Measurements from ENCODE around the gene S100A8.

Gene S100A8

DNA sequence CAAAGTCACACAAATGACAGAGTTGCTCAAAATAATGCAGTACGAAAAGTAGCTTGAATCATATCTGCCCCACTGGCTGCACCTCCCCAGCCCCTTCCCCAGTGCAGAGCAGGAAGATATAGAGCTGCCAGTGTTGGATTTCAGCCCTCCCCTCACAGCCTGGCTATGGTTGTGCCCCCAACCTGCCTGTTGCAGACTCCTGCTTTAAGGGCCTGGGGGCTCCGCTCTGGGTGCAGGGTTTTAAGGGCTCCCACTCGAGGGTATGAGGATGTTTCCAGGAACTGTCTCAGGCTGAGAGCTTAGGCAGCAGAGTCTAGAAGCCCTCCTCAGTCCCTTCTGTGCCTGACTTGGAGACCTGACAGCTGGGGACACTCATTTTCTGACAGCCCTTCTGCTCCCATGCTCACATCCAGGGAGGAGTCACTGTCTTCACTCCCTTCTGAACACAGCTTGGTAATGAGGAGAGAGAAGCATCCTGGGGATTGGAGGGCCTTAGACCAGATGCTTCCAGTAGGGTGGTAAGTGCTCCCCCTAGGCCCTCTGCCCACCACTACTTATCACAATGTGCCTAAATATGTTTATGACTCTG is 28.6 kb downstream of the S100A8 start:
- DNase-seq (ENCODE audit: low read depth in 2 of 2, low spot score in 1 of 2) = no peak

DNA sequence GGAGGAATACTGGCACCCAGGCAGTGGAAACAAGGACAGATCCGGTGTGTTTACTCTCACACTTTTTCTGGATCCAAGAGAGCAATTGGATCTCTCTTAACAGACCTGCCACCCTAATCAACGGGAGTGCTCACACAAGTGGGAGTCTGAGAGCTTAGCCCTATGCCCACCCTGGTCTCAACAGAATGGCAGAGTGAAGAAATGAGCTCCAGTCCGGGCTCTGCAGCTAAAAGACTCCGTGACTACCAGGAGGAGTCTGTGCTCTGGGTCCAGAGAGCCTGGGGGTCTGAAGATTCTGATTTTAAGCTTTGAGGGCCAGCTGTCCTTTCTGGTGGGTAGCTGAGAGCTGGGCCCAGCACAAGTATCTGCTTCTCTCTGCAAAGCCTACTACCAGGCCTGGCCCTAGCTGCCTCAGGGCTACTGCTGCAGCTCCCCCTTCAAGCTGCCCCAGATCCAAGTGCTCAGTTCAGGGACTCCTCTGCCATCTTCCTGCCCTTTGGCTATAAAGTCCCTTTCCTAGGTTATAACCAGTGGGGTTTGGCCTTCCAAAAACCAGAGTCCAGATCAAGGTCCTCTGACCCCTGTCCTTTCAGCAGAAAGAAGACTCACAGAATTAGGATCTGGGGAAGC is 29.3 kb downstream of the S100A8 start:
- DNase-seq (ENCODE audit: low read depth in 2 of 2, low spot score in 1 of 2) = no peak

DNA sequence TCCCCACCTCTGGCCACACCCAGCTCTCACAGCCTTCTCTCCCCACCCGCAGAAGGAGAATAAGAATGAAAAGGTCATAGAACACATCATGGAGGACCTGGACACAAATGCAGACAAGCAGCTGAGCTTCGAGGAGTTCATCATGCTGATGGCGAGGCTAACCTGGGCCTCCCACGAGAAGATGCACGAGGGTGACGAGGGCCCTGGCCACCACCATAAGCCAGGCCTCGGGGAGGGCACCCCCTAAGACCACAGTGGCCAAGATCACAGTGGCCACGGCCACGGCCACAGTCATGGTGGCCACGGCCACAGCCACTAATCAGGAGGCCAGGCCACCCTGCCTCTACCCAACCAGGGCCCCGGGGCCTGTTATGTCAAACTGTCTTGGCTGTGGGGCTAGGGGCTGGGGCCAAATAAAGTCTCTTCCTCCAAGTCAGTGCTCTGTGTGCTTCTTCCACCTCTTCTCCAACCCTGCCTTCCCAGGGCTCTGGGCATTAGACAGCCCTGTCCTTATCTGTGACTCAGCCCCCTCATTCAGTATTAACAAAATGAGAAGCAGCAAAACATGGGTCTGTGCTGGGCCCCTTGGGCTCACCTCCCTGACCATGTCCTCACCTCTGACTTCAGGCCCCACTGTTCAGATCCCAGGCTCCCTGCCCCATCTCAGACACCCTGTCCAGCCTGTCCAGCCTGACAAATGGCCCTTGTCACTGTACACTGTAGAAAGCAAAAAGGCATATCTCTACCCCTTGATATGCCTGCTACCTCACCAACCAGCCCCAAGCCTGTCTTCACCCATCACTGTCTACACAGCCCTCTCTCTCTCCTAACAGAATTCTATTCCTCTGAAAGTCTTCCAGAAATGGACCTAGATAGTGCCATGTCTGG is 30.0 kb downstream of the S100A8 start:
- no peak for DNase-seq (ENCODE audit: low read depth in 2 of 2, low spot score in 1 of 2)

DNA sequence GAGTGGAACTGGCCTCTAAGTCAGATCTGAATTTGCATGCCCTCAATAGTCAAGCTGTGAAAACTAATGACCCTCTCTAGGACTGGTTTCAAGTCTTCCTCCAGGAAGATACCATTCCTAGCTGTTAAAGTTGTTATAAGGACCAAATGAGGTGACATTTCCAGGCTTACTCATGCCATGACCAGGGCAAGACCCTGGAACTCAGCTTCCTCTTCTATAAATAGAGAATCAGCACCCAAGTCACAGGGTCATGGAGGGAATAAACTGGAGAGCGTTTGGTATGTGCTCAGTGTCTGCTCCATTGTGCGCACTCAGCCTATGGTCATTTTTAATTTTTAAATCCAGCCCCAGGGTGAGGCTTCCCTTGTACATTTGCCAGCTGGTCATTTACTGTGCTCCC is 30.7 kb downstream of the S100A8 start:
- DNase-seq (ENCODE audit: low read depth in 2 of 2, low spot score in 1 of 2) = no peak

DNA sequence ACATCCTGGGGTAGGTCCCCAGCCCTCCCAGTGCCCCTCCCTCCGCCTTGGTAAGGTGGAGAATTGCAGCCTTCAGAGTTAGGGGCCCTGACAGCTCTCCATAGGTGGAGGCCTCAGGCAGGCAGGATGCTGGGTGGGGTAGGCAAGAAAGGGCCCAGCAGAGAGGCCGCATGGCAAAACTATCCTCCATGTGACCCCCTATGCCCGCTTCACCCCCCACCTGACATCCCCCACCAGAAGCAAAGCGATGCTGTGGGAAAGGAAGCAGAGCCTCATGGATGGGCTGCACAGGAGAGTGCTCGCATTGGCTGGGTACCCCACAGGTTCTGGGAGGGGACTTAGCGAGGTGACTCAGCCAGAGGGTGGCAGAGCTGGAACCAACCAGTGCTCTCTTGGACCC is 31.6 kb downstream of the S100A8 start:
- DNase-seq (ENCODE audit: low read depth in 2 of 2, low spot score in 1 of 2) = no peak

DNA sequence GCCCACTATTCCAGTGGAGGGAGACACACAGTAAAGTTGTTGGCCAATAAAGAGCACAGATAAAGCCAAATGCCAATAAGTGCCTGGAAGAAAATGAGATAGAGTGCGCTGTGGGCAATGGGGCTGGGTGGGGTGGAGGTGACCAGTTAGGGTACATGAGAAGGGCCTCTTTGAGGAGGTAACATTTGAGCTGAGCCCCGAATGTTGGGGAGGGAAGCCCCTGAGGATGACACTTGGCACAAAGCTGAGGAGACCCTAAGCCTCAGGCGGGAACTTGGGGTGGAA is 32.2 kb downstream of the S100A8 start:
- DNase-seq (ENCODE audit: low read depth in 2 of 2, low spot score in 1 of 2) = no peak

DNA sequence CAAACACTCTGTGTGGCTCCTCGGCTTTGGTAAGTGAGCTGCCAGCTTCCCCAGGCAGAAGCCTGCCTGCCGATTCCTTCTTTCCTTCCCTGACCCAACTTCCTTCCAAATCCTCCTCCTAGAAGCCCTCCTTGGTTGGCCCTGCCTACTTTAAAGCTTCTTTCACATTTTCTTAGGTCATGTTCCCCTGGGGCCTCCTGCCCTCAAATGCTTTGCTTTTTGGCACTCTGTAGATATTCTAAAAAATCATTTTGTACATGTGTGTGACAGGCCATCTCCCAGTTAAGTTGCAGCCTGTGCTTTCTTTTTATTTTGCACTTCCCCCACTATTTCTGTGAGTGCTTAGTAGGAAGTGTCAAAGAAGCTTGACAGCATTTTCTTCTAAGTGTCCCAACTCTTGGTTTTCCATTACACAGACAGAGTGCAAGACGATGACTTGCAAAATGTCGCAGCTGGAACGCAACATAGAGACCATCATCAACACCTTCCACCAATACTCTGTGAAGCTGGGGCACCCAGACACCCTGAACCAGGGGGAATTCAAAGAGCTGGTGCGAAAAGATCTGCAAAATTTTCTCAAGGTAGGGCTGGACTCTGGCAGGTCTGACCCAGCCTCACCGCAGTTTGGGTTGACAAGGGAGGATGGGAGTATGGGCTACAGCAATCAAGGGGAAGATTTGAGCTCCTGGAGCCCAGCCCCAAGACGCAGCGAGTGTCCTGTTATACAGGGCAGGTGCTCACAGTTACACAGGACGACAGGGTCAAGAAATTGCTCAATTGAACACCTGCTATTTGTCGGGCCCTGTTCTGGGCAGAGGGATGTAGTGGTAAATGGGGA is 32.8 kb downstream of the S100A8 start, which contains the start of gene S100A9:
Gene S100A9 (plus strand): TSS at position 2 of the 838 bp plus-strand sequence. CDS start 430 bp downstream, at position 432.
- DNase-seq (ENCODE audit: low read depth in 2 of 2, low spot score in 1 of 2) = no peak

DNA sequence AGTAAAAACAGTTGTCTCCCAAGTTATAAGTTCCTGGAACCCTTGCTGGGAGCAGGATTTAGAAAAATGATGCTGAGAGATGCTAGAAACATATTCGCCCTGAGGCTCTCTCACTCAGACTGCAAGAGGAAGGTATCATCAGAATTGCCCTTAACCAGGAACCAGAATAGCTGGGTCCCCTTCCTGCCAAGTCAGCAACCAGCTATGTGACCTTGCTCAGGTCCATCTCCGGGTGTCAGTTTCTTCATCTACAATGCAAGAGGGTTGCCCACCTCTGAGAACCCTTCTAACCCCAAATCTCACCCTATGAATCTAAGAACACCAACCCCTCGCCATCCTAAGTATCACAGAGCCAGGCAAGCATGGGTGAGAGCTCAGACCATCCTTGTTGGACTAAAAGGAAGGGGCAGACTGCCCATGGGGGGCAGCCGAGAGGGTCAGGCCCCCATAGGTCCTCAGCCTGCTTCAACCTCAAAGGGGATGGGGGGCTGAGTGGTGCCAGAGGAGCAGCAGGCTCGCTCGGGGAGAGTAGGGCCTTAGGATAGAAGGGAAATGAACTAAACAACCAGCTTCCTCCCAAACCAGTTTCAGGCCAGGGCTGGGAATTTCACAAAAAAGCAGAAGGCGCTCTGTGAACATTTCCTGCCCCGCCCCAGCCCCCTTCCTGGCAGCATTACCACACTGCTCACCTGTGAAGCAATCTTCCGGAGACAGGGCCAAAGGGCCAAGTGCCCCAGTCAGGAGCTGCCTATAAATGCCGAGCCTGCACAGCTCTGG is 33.6 kb downstream of the S100A8 start:
- no peak for DNase-seq (ENCODE audit: low read depth in 2 of 2, low spot score in 1 of 2)

DNA sequence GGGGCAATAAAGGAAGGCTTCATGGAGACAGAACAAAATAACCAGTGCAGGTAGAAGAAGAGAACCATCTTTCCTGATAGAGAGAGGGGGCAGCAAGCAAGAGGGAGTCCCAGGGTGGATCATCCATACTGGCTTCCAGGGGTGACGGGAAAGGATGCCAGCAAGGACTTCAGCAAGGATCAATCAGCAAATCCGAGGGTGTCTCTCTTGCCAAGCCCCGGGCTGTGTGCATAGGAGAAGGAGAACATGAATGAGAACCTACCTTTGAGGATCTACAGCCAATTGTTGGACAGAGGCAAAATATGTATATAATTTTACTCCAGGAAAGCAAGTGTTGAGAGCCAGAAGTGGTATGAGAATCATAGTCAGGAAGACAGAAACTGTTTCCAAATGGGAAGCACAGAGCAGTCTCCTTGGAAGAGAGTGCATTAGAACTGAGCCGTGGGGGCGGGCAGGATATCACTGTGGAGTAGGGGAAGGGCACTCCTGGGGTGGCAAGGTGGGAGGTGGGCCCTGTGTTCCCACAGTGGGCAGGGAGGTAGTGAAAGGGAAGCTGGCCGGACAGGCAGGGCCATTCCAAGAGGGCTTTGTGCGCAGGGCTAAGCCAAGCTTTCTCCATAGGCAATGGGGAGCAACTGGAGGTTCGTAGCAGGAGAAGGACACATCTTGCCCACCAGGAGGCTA is 34.3 kb downstream of the S100A8 start:
- DNase-seq (ENCODE audit: low read depth in 2 of 2, low spot score in 1 of 2) = no peak

DNA sequence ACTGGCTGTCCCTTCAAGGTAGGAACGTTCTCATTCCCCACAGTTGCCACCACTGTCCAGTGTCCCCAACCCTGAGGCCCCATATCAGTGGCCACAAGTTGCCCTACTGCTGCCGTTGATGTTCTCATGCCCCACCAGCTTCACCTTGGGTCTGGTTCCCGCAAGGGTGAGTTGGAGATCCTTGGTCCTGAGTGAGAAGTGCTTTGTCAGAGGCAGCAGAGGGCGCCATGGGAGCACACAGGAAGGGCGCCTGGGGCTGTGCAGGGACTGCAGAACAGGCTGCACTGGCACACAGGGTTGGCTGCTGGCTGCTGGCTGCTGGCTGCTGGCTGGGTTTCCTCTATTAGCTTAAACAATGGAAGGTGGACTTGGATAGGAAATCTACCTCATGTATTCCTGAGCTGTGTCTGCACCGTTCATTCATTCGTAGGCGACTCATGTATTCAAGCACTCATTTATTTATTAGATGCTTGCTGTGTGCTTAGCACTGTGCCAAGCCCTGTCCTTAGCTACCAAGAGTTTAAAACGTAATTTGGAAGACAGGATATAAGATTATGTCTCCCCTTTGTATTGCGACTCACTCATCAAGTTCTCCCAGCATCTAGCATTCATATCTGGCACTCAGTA is 35.3 kb downstream of the S100A8 start:
- DNase-seq (ENCODE audit: low read depth in 2 of 2, low spot score in 1 of 2) = no peak

DNA sequence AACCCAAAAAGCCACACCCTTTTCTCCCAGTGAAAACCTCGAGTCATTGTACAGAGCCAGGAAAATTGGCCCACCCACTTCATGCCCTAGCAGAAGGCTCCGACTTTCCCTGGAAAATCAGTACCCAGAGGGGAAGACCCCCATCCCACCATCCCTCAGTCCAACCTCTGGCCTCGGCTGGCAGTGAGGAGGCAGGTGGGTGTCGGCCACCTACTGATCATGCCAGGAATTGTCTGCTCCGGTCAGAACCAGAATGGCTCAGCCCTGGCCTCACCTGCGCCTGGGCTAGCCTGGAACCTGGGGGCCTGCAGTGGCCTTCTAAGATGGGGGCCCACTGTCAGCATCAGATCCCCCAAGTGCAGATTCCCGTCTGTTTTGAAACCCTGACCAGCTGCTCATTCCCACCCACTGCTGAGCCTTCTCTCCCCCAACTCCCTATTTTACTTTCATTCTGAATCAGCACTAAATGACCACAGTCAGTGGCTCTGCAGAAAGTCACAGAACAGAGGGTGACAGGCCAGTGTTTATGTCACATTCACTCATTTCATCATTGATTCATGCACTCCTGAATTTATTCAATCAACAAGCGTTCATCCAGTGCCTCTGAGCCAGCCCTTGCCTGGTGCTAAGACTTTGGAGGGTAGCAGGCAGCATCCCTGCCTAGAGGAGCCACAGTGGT is 36.2 kb downstream of the S100A8 start:
- no peak for DNase-seq (ENCODE audit: low read depth in 2 of 2, low spot score in 1 of 2)

DNA sequence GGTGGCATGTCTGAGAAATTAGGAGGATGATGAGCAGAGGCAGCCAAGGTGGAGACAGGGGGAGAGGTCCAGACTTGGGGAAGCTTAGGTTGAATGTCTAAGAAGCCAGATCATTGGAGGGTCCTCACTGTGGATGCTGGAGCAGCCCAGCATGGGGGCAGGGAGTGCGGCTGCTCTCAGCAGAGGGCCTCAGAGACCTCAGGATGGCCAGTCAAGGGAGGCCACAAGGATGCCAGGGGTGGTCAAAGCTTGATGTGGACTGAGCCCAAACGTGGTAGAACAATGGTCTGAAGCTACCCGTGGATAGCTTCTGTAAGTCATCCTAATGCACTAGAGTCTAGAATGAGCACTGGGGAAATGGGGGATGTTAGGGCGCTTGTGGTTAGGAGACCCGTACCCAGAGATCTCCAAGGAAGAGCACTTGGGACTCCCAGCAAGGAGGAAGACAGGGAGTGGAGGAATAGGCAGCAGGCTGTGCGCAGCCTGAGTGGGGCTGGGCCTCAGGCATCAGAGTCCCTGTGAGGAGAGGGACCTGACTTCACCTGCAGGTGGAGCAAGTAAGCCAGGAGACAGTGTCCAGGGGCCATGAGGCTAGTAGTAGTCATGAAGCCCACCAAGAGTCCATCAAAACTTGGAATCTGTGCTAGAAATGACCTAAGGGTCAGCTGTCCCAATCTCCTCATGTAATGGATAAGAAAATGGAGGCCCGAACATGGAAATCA is 37.5 kb downstream of the S100A8 start:
- no peak for DNase-seq (ENCODE audit: low read depth in 2 of 2, low spot score in 1 of 2)

DNA sequence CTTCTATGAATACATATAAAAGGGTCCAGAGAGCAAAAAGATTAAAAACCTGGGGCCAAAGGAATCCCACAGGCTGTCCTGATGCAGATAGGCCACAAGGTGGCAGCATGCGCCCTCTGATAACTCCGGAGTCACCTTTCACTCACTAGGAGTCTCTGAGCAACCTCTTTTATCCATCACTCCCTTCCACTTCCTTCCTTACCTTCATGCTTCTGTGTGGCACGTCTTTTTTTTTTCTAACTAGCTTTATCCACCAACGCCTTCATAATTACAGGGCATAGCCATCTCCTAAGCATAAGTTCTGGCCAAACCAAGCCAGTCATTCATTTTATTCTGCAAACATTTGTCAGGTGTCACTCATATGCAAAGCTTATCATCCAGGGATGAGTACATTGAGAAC is 38.4 kb downstream of the S100A8 start:
- DNase-seq (ENCODE audit: low read depth in 2 of 2, low spot score in 1 of 2) = peak; percentile 21 to 22

DNA sequence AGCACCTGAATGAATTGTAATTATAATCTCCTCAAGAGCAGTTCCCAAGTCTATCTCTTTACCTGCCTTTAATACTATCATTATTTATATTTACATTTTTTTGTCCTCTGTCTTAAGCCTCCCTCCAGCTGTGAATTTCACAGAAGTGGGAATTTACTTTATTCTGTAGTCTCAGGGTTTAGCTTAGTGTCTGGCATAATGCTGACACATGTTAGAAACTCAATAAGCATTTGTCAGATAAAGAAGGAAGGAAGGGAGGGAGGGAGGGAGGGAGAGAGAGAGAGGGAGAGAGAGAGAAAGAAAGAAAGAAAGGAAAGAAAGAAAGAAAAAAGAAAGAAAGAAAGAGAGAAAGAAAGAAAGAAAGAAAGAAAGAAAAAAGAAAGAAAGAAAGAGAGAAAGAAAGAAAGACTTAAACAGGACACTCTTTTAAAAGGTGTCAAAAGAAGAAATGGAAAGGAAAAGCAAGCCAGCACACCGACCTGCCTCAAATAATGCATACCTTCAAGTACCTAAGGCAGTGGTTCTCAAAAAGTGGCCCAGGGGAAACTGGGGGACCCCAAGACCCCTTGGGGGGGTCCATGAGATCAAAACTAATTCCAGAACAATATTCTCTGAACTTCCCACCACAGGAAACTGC is 40.4 kb downstream of the S100A8 start:
- DNase-seq (ENCODE audit: low read depth in 2 of 2, low spot score in 1 of 2) = no peak

DNA sequence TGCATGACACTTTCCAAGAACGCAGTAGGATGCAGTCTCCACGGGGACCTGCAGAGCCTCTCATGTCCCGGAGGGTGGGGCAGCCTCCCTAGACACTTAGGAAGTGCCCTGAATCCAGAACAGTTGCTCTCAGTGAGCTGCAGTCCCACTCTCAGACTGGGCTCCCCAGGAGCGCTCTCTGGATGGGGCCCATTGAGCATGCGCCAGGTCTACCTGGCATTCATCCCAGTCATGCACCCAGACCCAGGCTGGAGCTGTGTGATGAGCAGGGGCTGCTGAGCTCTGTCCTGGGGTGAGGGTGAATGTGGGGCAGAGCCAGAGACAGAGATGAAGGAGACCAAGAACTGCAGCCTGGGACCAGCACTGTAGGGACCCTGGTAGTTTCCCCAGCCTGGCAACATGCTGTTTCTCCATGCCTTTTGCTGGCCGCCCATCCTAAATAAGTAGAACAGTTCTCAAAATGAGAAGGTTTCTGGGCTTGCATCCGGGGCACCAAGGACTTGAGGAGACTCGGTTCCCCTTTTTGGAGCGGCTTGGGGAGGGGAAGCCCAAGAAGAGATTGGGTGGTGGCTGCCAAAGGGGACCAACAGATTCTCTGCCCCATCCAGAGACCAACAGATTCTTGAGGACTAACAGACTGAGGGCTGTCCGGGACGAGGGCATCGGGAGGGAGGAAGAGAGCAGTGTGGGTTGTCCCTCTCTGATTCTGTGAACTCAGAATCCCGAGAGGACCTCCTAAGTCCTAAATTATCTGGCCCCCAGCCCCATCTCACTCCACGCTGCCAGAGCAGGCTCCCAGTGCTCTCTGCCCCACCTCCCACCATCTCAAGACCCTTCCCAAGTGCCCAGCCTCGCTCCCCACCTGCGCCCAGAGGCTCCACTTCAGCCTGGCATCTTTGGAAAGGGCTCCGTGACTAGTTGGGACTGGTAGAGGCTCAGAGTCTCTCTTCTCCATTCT is 41.2 kb downstream of the S100A8 start:
- no peak for DNase-seq (ENCODE audit: low read depth in 2 of 2, low spot score in 1 of 2)

DNA sequence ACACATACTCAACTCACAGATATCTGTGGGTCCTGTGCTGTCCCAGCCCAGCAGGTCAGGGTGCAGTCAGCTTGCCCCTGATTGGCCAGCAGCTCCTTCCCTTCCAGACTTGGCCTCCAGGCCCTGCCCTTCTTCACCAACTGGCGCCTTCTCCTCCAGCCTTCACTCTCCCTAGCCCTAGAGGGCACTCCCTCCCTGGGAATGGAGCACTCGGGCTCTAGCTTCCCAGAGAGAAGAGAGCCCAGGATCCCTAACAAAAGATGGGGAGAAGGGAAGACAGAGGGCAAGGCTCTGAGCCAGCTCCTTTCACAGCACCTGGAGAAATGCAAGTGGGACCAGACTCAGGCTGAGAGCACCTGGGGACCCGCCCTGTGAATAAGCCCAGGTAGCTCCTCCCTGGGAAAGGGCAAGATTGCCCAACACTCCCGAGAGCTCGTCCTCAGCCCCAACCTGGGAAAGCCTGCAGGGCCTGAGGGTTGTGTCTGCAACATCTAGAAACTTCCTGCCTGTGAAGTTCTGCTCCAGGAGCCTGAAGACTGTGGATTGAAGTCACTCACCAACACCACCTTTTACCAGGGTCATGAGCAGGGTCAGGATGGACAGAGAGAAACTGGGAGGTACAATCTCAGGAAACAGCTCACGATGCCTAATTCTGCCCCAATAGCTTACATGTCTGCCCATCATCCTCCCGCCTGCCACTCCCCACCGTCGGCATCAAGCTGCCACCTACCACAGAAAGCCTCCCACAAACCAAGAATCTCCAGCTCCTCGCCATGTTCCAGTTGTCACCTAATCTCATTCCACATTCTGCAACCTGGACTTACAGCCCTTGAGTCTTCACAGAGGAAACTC is 42.1 kb downstream of the S100A8 start, which contains the start of gene PGLYRP4:
Gene PGLYRP4 (minus strand): TSS at position 331 of the 852 bp plus-strand sequence. CDS start 909 bp downstream, outside the sequence.
- no peak for DNase-seq (ENCODE audit: low read depth in 2 of 2, low spot score in 1 of 2)
